ENCODE data around the gene YPEL3.
"Not testable (repeated sequence)": the region's sequence is repeated elsewhere in the genome, so short reads cannot be mapped to it uniquely, and the experiment has no call there.

The YPEL3 gene, protein sequence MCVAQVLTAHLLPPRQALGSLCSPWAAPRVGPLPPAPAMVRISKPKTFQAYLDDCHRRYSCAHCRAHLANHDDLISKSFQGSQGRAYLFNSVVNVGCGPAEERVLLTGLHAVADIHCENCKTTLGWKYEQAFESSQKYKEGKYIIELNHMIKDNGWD

DNA sequence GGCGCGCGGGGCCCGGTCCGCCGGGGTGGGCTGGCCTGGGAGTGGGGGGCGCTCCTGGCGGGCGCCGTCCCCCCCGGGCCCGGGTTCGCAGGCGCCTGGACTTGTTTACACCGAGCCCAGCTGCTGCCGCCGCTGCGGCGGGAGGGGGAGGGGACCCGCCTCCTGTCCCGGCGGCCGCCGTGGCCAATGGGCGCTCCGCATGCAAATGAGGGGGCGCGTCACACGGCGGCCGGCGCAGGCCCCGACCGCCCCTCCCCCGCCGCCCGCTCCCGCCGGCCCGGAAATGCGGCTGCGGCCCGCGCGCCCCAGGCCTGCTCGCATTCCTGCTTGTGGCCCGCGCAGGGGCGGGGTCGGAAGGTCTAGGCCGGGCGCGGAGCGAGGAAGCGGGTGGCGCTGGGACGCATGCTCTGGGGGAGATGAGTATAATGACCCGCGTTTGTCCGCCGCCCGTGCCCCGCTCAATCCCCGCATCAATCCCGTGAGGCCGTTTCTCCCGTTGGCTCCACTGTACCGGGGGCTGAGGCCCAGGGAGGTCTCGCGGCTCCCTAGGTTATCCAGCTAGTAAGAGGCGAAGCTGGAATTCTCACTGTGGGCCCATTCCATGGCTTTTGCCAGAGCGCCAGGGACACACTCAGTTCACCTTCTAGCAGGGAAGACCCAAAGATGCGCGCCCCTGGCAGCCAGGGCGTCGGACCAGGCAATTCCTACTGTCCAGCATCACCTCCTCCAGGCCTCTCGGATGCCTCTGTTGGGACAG is at the start of gene YPEL3:
Gene YPEL3 (minus strand): TSS at position 109 of the 757 bp plus-strand sequence. CDS start 731 bp downstream, outside the sequence.
- DNase-seq (ENCODE audit: low spot score), result peak; percentile 95

DNA sequence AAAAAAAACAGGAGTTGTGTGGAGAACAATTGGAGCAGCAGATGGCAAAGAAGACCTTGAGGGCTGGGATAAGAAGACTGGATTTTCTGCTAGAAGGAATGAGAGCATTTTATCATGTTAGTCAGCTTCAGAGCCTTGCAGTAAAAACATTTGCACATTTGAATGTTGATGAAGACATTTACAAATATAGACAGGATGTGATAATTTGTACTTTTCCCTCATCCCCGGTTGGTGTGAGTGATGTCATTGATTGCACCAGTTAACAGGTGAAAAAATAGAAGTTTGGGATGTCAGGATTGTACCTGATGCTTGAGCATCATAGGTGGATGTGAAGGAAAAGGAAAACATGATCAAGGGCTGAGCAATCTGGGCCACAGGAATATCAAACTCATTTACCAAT is 49.6 kb upstream of the YPEL3 start:
- no peak for DNase-seq (ENCODE audit: low spot score)

DNA sequence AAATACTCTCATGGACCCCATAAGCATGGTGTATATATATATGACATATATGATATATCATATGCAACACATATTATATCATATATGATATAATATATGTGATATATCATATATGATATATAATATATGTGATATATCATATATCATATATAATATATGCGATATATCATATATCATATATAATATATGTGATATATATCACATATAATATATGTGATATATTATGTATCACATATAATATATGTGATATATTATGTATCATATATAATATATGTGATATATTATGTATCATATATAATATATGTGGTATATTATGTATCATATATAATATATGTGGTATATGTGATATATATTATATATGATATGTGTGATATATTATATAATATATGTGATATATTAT is 48.9 kb upstream of the YPEL3 start:
- DNase-seq (ENCODE audit: low spot score), result no peak

DNA sequence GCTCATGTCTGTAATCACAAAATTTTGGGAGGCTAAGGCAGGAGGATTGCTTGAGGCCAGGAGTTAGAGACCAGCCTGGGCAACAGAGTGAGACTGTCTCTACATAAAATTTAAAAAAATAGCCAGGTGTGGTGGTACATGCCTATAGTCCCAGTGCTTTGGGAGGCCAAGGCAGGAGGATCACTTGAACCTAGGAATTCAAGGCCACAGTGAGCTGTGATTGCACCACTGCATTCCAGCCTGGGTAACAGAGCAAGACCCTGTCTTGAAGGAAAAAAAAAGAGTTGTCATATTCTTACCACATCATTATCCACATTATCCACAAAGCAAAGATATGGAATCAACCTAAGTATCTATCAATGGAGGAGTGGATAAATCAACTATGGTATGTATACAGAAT is 48.0 kb upstream of the YPEL3 start:
- no peak for DNase-seq (ENCODE audit: low spot score)

DNA sequence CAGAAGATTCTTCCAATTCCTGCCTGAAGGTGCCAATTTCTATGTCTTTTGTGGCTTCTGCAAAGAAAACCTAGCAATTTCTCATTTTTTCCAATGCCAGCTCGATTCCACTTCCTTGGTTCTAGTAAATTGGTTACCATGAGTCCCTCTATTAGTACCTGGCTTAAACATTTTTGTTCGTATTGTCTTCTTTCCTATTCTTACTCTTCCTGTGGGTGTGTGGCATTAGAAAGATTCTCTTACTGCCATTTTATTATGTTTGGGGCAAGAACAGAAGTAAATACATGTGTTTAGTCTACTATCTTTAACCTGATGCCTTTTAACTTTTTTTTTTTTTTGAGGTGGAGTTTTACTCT is 47.3 kb upstream of the YPEL3 start:
- DNase-seq (ENCODE audit: low spot score), result no peak

DNA sequence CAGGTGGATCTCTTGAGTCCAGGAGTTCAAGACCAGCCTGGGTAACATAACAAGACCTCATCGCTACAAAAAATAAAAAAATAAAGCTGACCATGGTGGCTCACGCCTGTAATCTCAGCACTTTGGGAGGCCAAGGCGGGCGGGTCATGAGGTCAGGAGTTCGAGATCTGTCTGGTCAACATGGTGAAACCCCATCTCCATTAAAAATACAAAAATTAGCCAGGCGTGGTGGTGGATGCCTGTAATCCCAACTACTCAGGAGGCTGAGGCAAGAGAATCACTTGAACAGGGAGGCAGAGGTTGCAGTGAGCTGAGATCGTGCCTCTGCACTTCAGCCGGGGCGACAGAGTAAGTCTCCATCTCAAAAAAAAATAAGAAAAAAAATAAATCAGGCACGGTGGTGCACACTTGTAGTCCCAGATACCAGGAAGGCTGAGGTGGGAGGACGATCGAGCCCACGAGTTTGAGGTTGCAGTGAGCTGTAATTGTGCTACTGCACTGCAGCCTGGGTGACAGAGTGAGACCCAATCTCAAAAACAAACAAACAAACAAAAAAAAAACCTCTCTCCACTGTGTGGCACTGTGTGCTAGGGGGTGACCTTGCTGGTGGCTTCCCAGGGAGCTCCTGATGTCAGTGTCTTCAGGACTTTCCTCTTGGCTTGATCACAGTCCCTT is 46.8 kb upstream of the YPEL3 start:
- DNase-seq (ENCODE audit: low spot score), result no peak

DNA sequence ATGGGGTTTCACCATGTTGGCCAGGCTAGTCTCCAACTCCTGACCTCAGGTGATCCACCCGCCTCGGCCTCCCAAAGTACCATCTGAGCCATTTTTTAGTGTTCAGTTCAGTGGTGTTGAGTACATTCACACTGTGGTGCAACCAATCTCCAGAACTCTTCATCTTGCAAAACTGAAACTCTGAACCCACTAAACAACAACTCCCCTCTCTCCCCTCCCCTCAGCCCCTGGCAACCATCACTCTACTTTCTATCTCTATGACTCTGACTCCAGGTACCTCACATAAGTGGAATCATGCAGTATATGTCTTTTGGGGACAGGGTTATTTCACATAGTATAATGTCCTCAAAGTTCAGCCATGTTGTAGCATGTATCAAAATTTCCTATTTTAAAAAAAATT is 45.7 kb upstream of the YPEL3 start:
- no peak for DNase-seq (ENCODE audit: low spot score)

DNA sequence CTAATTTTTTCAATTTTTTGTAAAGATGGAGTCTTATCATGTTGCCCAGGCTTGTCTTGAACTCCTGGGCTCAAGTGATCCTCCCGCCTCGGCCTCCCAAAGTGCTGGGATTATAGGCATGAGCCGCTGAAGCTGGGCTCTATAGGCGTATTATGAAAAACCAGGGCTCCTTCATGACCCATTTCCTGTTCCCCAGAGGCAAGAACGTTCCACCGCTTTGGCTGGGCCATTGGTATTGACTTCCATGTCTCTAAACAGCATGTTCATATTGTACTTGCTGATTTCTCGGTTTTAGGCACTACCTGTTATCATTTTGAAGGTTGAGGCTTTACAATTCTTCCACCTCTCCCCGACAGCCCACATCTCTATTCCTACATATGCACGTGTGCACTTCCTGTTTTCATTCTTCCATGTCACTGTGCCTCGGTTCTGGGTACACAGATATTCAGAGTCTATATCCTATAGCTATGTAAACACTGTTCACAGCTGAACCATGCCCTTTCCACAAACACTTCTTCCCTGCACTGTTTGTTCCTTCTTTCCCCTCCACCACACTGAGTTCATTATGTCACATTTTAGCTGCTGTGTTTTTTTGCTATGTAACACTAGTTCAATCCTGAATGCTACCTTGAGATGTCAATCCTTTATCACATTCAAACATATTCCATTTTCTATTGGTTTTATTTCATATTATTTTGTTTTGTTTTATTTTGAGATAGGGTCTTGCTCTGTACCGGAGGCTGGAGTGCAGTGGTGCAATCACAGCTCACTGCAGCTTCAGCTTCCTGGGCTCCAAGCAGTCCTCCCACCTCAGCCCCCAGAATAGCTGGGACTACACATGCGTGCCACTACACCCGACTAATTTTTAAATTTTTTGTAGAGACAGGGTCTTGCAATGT is 43.8 kb upstream of the YPEL3 start:
- DNase-seq (ENCODE audit: low spot score), result no peak

DNA sequence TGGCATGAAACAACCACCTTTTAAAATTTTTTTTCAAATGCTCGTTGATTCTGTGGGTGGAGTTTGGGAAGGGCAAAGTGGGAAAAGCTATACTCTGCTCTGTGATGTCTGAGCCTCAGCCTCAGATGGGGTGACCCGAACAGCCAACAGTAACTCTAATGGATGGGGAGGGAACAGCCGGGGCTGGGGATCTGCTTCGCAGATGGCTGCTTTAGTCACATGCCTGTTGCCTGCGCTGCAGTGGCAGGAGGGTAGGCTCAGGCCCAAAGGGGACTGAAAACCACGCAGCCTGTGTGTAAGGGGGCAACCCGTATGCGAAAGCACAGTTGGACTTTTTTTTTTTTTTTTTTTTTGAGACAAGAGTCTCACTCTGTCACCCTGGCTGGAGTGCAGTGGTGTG is 41.9 kb upstream of the YPEL3 start:
- DNase-seq (ENCODE audit: low spot score), result no peak

DNA sequence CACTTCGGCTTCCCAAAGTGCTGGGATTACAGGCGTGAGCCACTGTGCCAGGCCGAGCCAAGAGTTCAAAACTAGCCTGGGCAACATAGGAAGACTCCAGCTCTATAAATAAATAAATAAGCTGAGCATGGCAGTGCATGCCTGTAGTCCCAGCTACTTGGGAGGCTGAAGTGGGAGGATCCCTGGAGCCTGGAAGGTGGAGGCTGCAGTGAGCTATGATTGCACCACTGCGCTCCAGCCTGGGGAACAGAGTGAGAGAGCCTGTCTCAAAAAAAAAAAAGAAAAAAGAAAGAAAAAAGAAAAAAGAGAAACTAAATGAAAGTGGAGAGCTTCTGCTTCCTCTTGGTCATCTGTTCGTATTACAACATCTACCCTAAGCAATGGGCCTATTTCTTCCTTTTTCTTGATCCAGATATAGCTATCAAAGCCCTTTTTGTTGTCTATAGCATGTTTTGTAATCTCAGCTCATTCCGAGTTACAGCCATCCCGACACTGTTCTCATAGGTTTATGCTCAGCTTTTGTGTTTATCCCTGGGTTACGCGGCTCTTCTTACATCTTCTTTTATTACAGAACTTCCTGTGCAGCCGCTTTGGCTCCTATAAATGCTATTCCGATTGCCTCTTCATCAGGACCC is 41.1 kb upstream of the YPEL3 start:
- no peak for DNase-seq (ENCODE audit: low spot score)

DNA sequence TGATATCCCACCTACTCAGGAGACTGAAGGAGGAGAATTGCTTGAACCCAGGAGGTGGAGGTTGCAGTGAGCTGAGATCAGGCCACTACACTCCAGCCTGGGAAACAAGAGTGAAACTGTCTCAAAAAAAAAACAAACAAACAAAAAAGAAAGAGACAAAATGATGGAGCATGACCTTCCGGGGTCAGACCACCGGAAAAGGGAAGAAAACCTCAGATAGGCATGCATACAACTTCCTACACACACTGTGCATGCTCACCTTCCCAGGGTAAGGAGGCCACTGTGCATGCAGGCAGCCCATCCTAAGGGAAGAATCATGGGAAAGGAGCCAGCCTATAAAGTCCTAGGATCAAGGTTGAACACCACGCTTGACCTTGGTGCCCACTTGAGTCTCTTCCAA is 36.6 kb upstream of the YPEL3 start:
- DNase-seq (ENCODE audit: low spot score), result no peak

DNA sequence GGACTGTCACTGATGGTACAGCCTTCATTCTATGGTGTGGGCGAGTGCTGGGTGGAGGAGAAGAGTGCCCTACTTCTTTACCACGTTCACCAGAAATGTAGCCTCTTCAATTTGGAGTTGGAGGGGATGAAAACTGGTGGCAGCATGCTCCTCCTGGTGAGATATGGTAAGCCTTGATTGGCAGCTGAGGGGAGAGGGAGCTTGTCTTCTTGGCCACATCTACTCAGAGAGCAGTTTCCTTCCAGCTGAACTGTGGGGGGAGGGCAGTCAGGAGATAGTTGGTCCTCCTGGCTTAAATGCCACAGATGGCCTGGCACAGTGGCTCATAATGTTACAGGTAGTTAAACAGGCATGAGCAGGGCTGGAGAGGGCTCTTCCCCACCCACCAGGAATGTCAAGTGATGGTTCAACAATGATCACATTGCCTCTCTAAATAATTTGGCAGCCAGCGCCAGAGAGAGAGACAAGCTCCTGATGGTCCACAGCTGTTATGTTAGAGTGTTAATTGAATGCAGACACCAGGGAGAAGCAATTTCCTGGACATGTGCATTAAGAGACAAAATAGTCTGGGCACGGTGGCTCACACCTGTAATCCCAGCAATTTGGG is 36.0 kb upstream of the YPEL3 start:
- DNase-seq (ENCODE audit: low spot score), result no peak

DNA sequence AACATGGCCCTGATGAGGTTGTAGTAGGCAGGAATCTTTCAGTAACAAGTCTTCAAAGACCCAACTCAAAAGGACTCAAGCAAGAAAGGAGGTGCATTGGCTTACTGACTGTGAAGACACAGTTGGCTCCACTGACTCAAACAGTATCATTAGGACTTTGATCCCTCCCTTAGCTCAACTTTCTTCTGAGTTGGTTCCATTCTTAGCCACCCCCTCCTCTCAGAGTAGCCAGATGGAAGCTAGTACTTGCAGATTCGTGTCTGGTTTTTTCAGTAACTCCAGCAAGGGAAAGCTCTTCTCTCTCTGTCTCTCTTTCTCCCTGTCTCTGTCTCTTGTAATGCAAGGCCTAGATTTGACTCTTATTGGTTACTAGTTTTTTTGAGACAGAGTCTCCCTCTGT is 32.0 kb upstream of the YPEL3 start:
- DNase-seq (ENCODE audit: low spot score), result no peak

DNA sequence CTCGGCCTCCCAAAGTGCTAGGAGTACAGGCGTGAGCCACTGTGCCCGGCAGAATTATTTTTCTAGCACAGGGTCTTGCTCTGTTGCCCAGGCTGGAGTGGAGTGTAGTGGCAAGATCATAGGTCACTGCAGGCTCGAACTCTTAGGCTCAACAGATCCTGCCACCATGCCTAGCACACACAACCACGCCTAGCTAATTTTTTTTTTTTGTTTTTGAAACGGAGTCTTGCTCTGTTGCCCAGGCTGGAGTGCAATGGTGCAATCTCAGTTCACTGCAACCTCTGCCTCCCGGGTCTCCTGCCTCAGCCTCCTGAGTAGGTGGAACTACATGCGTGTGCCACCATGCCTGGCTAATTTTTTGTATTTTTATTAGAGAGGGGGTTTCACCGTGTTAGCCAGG is 29.7 kb upstream of the YPEL3 start:
- DNase-seq (ENCODE audit: low spot score), result not testable (repeated sequence)

DNA sequence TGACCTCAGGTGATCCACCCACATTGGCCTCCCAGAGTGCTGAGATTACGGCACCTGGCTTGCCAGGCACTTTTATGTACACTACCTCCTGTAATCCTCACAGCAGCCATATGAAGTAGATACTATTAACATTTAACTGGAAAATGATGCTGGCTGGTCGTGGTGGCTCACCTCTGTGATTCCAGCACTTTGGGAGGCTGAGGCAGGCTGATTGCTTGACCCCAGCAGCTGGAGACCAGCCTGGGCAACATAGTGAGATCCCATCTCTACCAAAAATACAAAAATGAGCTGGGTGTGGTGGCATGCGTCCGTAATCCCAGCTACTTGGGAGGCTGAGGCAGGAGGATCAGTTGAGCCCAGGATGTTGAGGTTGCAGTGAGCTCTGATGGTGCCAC is 29.0 kb upstream of the YPEL3 start:
- no peak for DNase-seq (ENCODE audit: low spot score)

DNA sequence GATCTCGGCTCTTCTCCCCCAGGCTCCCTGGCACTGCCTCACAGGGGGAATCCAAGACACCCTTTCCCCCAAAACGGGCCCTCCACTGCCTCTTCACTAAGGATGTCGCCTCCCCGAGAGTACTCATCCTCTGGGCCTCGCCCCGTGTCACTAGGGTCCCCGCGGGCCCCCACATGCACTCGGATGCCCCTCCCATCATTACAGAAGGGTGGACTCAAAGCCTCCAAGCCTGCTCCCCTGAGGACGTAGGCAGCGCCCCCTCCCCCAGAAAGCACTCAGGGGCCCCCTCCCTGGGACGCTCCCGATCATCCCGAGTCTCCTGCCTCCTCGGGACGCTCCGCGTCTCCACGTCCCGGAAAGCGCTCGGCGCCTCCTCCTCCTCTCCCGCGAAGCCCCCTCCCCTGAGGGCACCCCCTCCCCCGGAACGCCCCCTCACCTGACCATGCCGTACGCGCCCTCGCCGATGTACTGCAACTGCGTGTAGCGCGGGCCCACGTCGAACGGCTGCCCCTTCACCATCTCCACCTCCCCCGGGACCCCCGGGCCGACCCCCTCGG is 26.7 kb upstream of the YPEL3 start:
- DNase-seq (ENCODE audit: low spot score), result no peak

DNA sequence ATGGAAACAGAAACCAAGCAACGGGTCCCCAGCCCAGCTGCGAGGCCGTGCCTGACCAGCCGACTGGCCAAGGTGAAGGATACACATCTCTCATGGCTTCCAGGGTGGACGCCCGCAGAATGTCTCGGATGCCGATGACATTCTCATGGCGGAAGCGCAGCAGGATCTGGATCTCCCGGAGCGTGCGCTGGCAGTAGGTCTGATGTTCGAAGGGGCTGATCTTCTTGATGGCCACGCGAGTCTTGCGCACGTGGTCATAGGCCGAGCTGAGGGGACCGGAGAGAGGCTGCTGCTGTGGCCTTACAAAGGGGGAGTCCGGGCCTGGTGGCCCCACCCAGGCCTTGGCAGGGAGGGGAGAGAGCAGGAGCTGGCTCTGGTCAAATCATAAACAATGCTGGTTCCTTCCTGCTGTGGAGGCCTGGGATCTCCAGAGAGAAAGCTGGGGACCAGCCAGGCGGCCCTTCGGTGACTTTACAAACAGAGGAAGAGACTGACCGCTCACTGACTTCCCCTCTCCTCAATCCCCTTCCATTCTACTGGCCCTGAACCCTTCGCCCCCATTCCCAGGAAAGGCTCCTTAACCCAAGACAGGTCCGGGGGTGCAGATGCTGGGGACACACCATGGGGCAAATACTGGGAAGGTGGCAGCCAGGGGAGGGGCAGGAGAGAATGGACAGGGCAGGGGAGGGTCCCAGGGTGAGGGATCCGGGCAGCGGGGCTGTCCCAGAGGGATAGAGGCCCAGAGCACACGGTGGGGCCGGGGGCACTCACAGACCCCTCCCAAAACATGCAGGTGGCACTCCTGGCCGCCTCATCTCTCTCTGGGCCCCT is 25.9 kb upstream of the YPEL3 start:
- DNase-seq (ENCODE audit: low spot score), result no peak

DNA sequence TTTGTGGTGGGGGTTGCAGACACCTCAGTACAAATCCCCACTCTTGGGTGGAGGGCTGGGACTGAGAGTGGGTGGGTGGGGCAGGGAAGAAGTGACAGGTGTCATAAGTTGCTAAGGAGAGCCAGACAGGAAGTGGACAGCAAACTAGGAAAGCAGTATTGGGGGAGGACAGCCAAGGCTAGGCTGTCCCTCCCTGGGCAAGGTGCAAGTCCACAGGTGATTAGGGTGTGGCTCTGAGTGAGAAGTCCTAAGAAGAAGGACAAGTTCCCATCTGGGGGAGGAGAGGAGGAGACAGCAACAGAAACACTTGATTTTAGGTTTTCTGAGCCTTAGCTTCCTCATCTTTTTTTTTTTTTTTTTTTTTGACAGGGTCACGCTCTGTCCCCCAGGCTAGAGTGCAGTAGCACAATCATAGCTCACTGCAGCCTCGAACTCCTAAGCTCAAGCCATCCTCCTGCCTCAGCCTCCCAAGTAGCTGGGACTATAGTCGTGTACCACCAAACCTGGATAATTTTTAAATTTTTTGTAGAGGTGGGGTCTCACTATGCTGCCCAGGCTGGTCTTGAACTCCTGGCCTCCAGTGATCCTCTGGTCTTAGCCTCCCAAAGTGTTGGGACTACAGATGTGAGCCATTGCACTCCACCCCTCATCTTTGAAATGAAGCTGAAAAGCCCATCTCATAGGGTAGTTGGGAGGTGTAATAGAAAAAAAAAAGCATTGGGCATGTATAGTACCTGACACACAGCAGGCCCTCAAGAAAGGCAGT is 24.5 kb upstream of the YPEL3 start:
- no peak for DNase-seq (ENCODE audit: low spot score)

DNA sequence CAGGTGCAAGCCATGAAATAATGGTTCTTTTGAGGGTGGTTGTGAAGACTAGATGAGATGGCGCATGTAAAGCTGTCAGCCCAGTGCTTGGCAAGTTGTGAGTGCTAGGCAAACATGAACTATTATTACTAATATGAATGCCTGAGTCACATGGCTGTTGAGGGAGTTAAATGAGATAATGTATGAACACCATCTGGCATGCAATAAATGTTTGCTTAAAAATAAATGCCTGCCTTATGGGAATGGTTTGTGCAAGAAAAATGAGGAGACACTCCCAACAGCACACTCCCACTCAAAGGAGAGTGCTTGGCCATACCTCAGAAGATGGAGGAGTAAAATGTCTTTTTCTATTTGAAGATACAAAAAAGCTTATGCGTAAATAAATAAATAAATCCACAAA is 23.4 kb upstream of the YPEL3 start:
- DNase-seq (ENCODE audit: low spot score), result no peak

DNA sequence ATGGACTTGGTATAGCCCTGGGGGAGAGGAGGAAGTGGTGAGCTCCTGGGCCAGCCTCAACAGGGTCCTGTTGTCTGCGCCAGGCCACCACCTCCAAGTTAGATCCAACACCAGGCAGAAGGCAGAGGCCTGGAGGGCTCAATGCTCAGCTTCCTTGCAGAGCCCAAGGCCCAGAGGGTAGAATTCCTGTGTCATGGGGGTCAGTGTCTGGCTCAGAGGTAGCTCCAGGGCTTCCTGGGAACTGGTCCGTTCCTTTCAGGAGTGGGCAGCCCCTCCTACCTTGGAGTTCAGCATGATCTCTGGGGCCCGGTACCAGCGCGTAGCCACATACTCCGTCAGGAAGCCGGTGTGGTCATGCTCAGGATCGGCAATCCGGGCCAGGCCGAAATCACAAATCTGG is 21.8 kb upstream of the YPEL3 start:
- DNase-seq (ENCODE audit: low spot score), result no peak

All from left forelimb (tissue), 1 donor.